Measurements from ENCODE around the gene NCOA7.

GRCh38 chr6:125831659-125832058 lies 40.9 kb downstream of the NCOA7 start:
- no peak for TF ChIP-seq POLR2AphosphoS5 (IDR thresholded peaks at IDR 0.05)
- no peak for TF ChIP-seq CTCF (IDR thresholded peaks at IDR 0.05)

Measured in suprapubic skin (tissue), 3 donors.